OCI-LY1 (cell line): Measurements from ENCODE around the gene HIGD2A.

Experiments
- H2AFZ ChIP-seq: fragments of 200-600 bp; sonication (generic), shearing (Covaris generic); 2 replicates; pipeline ENCODE4 v1.6.0; 2014; ENCODE audit warnings: antibody characterized with exemption, mild to moderate bottlenecking, low read length
- H3F3A ChIP-seq: fragments of 200-600 bp; sonication (generic), shearing (Covaris generic); 2 replicates; pipeline ENCODE4 v1.6.0; 2014; ENCODE audit warnings: mild to moderate bottlenecking, antibody characterized with exemption, low read length, moderate library complexity; ENCODE audit not compliant: insufficient read depth
- H3K27ac ChIP-seq: fragments of 200-600 bp; sonication (generic); 2 replicates; pipeline ENCODE4 v1.5.1; 2014; ENCODE audit warnings: low read length, mixed run types, mild to moderate bottlenecking, low read depth; ENCODE audit not compliant: poor library complexity, severe bottlenecking
- H3K27me3 ChIP-seq: fragments of 200-600 bp; sonication (generic); 2 replicates; pipeline ENCODE4 v1.6.0; 2014; ENCODE audit warnings: antibody characterized with exemption, mild to moderate bottlenecking, low read length, moderate library complexity; ENCODE audit not compliant: insufficient read depth
- H3K36me3 ChIP-seq: fragments of 200-600 bp; sonication (generic); 2 replicates; pipeline ENCODE4 v1.6.1; 2014; ENCODE audit warnings: mild to moderate bottlenecking, antibody characterized with exemption, low read length, moderate library complexity, mixed read lengths; ENCODE audit not compliant: insufficient read depth
- H3K4me1 ChIP-seq: fragments of 200-600 bp; sonication (generic); 2 replicates; pipeline ENCODE4 v1.5.1; 2014; ENCODE audit warnings: mild to moderate bottlenecking, low read length, moderate library complexity; ENCODE audit not compliant: insufficient read depth, severe bottlenecking
- H3K4me2 ChIP-seq: fragments of 200-600 bp; sonication (generic), shearing (Covaris generic); 2 replicates; pipeline ENCODE4 v1.6.1; 2014; ENCODE audit warnings: low read length
- H3K4me3 ChIP-seq: fragments of 200-600 bp; sonication (generic); 2 replicates; pipeline ENCODE4 v1.5.1; 2014; ENCODE audit warnings: low read length, low read depth, mild to moderate bottlenecking, mixed read lengths; ENCODE audit not compliant: poor library complexity, severe bottlenecking
- H3K79me2 ChIP-seq: fragments of 200-600 bp; shearing (Covaris generic); 2 replicates; pipeline ENCODE4 v1.6.1; 2016; ENCODE audit warnings: mixed run types, low read length, mixed read lengths; ENCODE audit not compliant: insufficient read depth
- H3K9ac ChIP-seq: fragments of 200-600 bp; sonication (generic), shearing (Covaris generic); 2 replicates; pipeline ENCODE4 v1.6.1; 2014; ENCODE audit warnings: mild to moderate bottlenecking, low read length, mixed read lengths
- H3K9me2 ChIP-seq: fragments of 200-600 bp; sonication (generic), shearing (Covaris generic); 2 replicates; pipeline ENCODE4 v1.6.1; 2014; ENCODE audit warnings: low read depth, mild to moderate bottlenecking, low read length, mixed read lengths
- H3K9me3 ChIP-seq: fragments of 200-600 bp; shearing (Covaris generic); 2 replicates; pipeline ENCODE4 v1.6.1; 2014; ENCODE audit warnings: low read length, mixed read lengths
- H4K20me1 ChIP-seq: fragments of 200-600 bp; sonication (generic), shearing (Covaris generic); 2 replicates; pipeline ENCODE4 v1.6.0; 2016; ENCODE audit warnings: mild to moderate bottlenecking, low read length; ENCODE audit not compliant: insufficient read depth
- CTCF ChIP-seq: fragments of 200-600 bp; sonication (generic), shearing (Covaris generic); IDR thresholded peaks from 2 replicates; pipeline ENCODE4 v1.5.1; 2017; ENCODE audit warnings: mild to moderate bottlenecking, antibody characterized with exemption, low read length, moderate library complexity, mixed read lengths
- EZH2 ChIP-seq: fragments of 200-600 bp; sonication (generic), shearing (Covaris generic); IDR thresholded peaks from 2 replicates; pipeline ENCODE4 v1.8.0; 2017; ENCODE audit warnings: borderline replicate concordance, mixed run types, mild to moderate bottlenecking, antibody characterized with exemption, low read length, moderate library complexity, mixed read lengths

Gene HIGD2A

GRCh38 chr5:176365351-176366231 is 23.0 kb upstream of the HIGD2A start, which contains the start of gene ARL10:
TSS of gene ARL10 (plus strand) at chr5:176365487. CDS start at chr5:176365564, 77 bp downstream.
- Histone ChIP-seq H3K4me3 (peak within 1 kb of the TSS; percentile 63), H3K9ac (peak within 1 kb of the TSS; percentile 68), H3K9me3 (no peaks in the 10 kb centered on the region), H3K27me3 (no peaks in the 10 kb centered on the region), H4K20me1 (no peaks in the 10 kb centered on the region), H3K9me2 (no peaks in the 10 kb centered on the region), H3K4me1 (peaks cover 15% of the 10 kb centered on the region), H2AFZ (peak within 1 kb of the TSS; percentile 89; the same call in 1 of the 2 replicates), H3F3A (no peaks in the 10 kb centered on the region), H3K4me2 (peak within 1 kb of the TSS; percentile 90), H3K79me2 (peaks cover 7% of the 10 kb centered on the region; the same call in 1 of the 2 replicates), H3K27ac (no peak within 1 kb of the TSS), H3K36me3 (no peaks in the 10 kb centered on the region)
- TF ChIP-seq EZH2 (no peak), CTCF (no peak)

GRCh38 chr5:176366232-176366894 is 22.2 kb upstream of the HIGD2A start:
- no peaks in the 10 kb centered on the region for H3K36me3 ChIP-seq
- peak overlapping the region; percentile 63 for H3K4me3 ChIP-seq
- H3K9ac ChIP-seq: no peak overlapping the region; the same call in 1 of the 2 replicates
- TF ChIP-seq EZH2: no peak
- no peak for TF ChIP-seq CTCF
- no peaks in the 10 kb centered on the region for H3K9me2 ChIP-seq
- no peak overlapping the region for H3K27ac ChIP-seq
- peak overlapping the region; percentile 90 for H3K4me2 ChIP-seq
- H2AFZ ChIP-seq: no peak overlapping the region
- H4K20me1 ChIP-seq: no peaks in the 10 kb centered on the region
- H3K27me3 ChIP-seq: no peaks in the 10 kb centered on the region
- H3K79me2 ChIP-seq: no peaks in the 10 kb centered on the region
- H3K4me1 ChIP-seq: peaks cover 15% of the 10 kb centered on the region
- H3F3A ChIP-seq: no peaks in the 10 kb centered on the region
- H3K9me3 ChIP-seq: no peaks in the 10 kb centered on the region

GRCh38 chr5:176368726-176369125 is 19.8 kb upstream of the HIGD2A start:
- no peaks in the 10 kb centered on the region for H3K27me3 ChIP-seq
- H4K20me1 ChIP-seq: no peaks in the 10 kb centered on the region
- H3K9me2 ChIP-seq: no peaks in the 10 kb centered on the region
- H3K9ac ChIP-seq: no peak overlapping the region
- no peak overlapping the region for H3K4me3 ChIP-seq
- H3K79me2 ChIP-seq: no peaks in the 10 kb centered on the region
- no peak overlapping the region for H3K27ac ChIP-seq
- H2AFZ ChIP-seq: no peak overlapping the region
- H3K9me3 ChIP-seq: no peaks in the 10 kb centered on the region
- H3K4me2 ChIP-seq: no peak overlapping the region
- H3K4me1 ChIP-seq: peaks cover 15% of the 10 kb centered on the region
- H3K36me3 ChIP-seq: no peaks in the 10 kb centered on the region
- H3F3A ChIP-seq: no peaks in the 10 kb centered on the region
- TF ChIP-seq CTCF (no peak), EZH2 (no peak)
